ENCODE measurements around the gene MCF2L.

- TF ChIP-seq CTCF (conservative IDR thresholded peaks at IDR 0.05; ENCODE audit: low read depth in 2 of 2) (no peak), EZH2phosphoT487 (IDR thresholded peaks at IDR 0.05; ENCODE audit: unreplicated experiment) (no peak), EZH2 (IDR thresholded peaks at IDR 0.05; ENCODE audit: low read depth, unreplicated experiment) (no peak)
Measured at GRCh38 chr13:113036401-113036800, 67.4 kb downstream of the MCF2L start.
